Smooth muscle cell (in vitro differentiated cells): ENCODE measurements around the gene COL27A1. TPM values are rescaled to one million over a fixed set of nuclear protein-coding genes. Genes with fewer than 3 reads are reported as not detected.

Source experiments
- DNase-seq: peaks from one replicate; lab custom pipeline; 2025; ENCODE audit not compliant: unreplicated experiment; lab: John Stamatoyannopoulos, UW
- H2AFZ ChIP-seq: fragments of 200-600 bp; sonication (generic); 2 replicates; pipeline ENCODE4 v1.6.0; 2016; ENCODE audit warnings: antibody characterized with exemption, low read depth, mild to moderate bottlenecking
- H3F3A ChIP-seq: fragments of 200-600 bp; sonication (generic); 2 replicates; pipeline ENCODE4 v1.6.0; 2017; ENCODE audit warnings: antibody characterized with exemption, low read depth
- H3K27ac ChIP-seq: fragments of 200-600 bp; sonication (generic); 2 replicates; pipeline ENCODE4 v1.5.1; 2016; ENCODE audit warnings: low read depth, mild to moderate bottlenecking
- H3K27me3 ChIP-seq: fragments of 200-600 bp; sonication (generic); 2 replicates; pipeline ENCODE4 v1.6.1; 2016; ENCODE audit warnings: low read depth, mild to moderate bottlenecking
- H3K36me3 ChIP-seq: fragments of 200-600 bp; sonication (generic); 2 replicates; pipeline ENCODE4 v1.5.1; 2016; ENCODE audit warnings: low read depth
- H3K4me1 ChIP-seq: fragments of 200-600 bp; sonication (generic); 2 replicates; pipeline ENCODE4 v1.5.1; 2016; ENCODE audit warnings: low read depth
- H3K4me2 ChIP-seq: fragments of 200-600 bp; sonication (generic); 2 replicates; pipeline ENCODE4 v1.6.0; 2016; ENCODE audit warnings: mild to moderate bottlenecking
- H3K4me3 ChIP-seq: fragments of 200-600 bp; sonication (generic); 2 replicates; pipeline ENCODE4 v1.5.1; 2016; ENCODE audit warnings: mild to moderate bottlenecking
- H3K79me2 ChIP-seq: fragments of 200-600 bp; sonication (generic); 2 replicates; pipeline ENCODE4 v1.6.0; 2016; ENCODE audit warnings: low read depth, mild to moderate bottlenecking
- H3K9ac ChIP-seq: fragments of 200-600 bp; sonication (generic); 2 replicates; pipeline ENCODE4 v1.6.0; 2016; ENCODE audit warnings: low read depth
- H3K9me3 ChIP-seq: fragments of 200-600 bp; sonication (generic); replicated peaks from 2 replicates; pipeline ENCODE4 v1.5.1; 2016; ENCODE audit warnings: low read depth
- H4K20me1 ChIP-seq: fragments of 200-600 bp; sonication (generic); 2 replicates; pipeline ENCODE4 v1.6.0; 2016; ENCODE audit warnings: low read depth
- WGBS: methylation state at CpG from one replicate; pipeline ENCODE4 v1.1.7; 2016; ENCODE audit warnings: low lambda C conversion rate; 5-methylcytosine and 5-hydroxymethylcytosine counted together
- polyA plus RNA-seq: library from polyadenylated mRNA; unstranded; fragments of >200 nt; fragmentation: Nextera tagmentation; extraction: Ambion mirVana; gene quantifications from 2 replicates; pipeline ENCODE4 v1.2.1, GENCODE V29; 2016
- total RNA-seq: library from RNA; depleted of rRNA; stranded (reverse); fragments of >200 nt; gene quantifications from 2 replicates; pipeline ENCODE4 v1.2.3, GENCODE V29; 2014
- TF ChIP-seq, protein P1 (sequence below): fragments of 200-600 bp; sonication (generic); IDR thresholded peaks from 2 replicates; pipeline ENCODE4 v1.5.1; 2017; ENCODE audit warnings: borderline replicate concordance, mild to moderate bottlenecking, antibody characterized with exemption; ENCODE audit not compliant: insufficient read depth, poor library complexity, severe bottlenecking

The COL27A1 gene
- total and polyA plus RNA-seq, 2 experiments from 2014 or later: 18.1 to 19.9 TPM

DNA sequence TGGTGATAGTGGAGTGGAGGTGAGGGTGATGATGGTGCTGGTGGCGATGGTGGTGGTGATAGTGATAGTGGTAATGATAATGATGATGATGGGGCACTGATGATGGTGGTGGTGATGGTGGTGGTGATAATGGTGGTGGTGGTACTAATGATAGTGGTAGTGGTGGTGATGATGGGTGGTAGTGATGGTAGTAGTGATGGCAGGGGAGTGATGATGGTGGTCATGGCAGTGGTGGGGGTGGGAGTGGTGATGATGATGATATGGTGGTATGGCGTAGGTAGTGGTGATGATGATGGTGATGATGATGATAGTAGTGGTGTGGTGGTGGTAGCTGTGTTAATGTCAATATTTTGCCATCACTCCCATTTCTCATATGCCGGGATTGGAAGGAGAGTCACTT, 123.0 kb downstream of the COL27A1 start:
- Histone ChIP-seq H2AFZ (no peak overlapping the region), H3K79me2 (no peaks in the 10 kb centered on the region), H3K9ac (peak overlapping the region; percentile 77), H3K27ac (peak overlapping the region; percentile 96), H3K4me1 (peaks cover 3% of the 10 kb centered on the region), H3K27me3 (no peaks in the 10 kb centered on the region), H3K4me3 (no peak overlapping the region), H3F3A (peaks cover 28% of the 10 kb centered on the region), H3K36me3 (no peaks in the 10 kb centered on the region), H4K20me1 (no peaks in the 10 kb centered on the region), H3K4me2 (peak overlapping the region; percentile 11), H3K9me3 (no peaks in the 10 kb centered on the region)
- TF ChIP-seq, protein P1, sequence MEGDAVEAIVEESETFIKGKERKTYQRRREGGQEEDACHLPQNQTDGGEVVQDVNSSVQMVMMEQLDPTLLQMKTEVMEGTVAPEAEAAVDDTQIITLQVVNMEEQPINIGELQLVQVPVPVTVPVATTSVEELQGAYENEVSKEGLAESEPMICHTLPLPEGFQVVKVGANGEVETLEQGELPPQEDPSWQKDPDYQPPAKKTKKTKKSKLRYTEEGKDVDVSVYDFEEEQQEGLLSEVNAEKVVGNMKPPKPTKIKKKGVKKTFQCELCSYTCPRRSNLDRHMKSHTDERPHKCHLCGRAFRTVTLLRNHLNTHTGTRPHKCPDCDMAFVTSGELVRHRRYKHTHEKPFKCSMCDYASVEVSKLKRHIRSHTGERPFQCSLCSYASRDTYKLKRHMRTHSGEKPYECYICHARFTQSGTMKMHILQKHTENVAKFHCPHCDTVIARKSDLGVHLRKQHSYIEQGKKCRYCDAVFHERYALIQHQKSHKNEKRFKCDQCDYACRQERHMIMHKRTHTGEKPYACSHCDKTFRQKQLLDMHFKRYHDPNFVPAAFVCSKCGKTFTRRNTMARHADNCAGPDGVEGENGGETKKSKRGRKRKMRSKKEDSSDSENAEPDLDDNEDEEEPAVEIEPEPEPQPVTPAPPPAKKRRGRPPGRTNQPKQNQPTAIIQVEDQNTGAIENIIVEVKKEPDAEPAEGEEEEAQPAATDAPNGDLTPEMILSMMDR: no peak
- WGBS: 70% methylated on average over 3 of the region's 3 CpGs
- no peak for DNase-seq

DNA sequence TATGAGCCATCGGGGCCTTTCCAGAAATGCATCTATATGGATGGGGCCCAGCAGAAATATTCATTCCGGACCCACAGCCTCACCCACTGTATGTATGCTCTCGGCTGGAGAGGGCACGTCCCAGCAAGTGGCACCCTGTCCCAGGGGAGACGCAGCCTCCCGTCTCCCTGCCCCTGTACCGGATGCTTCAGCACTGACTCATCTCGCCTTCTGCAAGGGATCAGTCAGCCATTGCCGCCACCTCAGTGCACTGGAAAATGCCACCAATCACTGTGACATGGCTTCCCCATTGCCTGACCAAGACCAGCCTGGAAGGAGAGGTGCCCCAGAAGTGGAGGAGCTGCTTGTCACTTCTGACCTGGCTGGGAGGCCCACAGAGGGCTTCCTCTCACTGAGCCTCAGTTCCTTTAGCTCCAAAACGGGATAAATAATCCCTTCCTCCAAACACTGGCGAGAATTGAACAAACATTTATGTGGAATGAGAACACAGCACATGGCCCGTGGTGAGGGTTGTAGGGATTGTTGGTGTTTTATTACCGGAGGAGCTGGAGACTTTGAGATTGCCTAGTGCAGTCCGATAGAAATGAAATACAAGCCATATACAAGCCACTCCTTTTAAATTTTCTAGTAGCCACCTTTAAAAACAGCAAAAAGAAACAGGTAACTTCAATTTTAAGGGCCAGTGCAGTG, 123.7 kb downstream of the COL27A1 start:
- peak overlapping the region; percentile 11 for H3K4me2 ChIP-seq
- H3K27me3 ChIP-seq: no peaks in the 10 kb centered on the region
- WGBS: 16% methylated on average over 14 of the region's 14 CpGs
- TF ChIP-seq, protein P1: no peak
- peaks cover 28% of the 10 kb centered on the region for H3F3A ChIP-seq
- H3K27ac ChIP-seq: peak overlapping the region; percentile 96
- no peaks in the 10 kb centered on the region for H4K20me1 ChIP-seq
- peak overlapping the region; percentile 34 for H3K9ac ChIP-seq
- no peaks in the 10 kb centered on the region for H3K79me2 ChIP-seq
- H3K36me3 ChIP-seq: no peaks in the 10 kb centered on the region
- H3K4me1 ChIP-seq: peaks cover 3% of the 10 kb centered on the region
- DNase-seq: peak; percentile 17
- no peak overlapping the region for H2AFZ ChIP-seq
- no peak overlapping the region for H3K4me3 ChIP-seq
- H3K9me3 ChIP-seq: no peaks in the 10 kb centered on the region

DNA sequence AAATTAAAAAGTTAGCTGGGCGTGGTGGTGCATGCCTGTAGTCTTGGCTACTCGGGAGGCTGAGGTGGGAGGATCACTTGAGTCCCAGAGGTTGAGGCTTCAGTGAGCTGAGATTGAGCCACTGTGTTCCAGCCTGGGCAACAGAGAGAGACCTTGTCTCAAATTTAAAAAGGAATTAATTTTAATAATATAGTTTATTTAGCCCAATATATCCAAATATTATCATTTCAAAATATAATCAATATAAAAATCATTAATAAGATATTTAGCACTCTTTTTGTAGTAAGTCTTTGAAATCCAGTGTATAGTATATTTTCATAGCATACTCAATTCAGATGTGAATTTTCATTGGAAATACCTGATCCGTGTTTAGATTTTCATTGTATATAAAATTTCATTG, 124.4 kb downstream of the COL27A1 start:
- H3K4me1 ChIP-seq: peaks cover 3% of the 10 kb centered on the region
- no peak overlapping the region for H2AFZ ChIP-seq
- H3K79me2 ChIP-seq: no peaks in the 10 kb centered on the region
- H3F3A ChIP-seq: peaks cover 28% of the 10 kb centered on the region
- no peaks in the 10 kb centered on the region for H4K20me1 ChIP-seq
- no peaks in the 10 kb centered on the region for H3K27me3 ChIP-seq
- H3K4me2 ChIP-seq: peak overlapping the region; percentile 11
- no peaks in the 10 kb centered on the region for H3K9me3 ChIP-seq
- no peak for DNase-seq
- peak overlapping the region; percentile 96 for H3K27ac ChIP-seq
- H3K9ac ChIP-seq: peak overlapping the region; percentile 34
- H3K36me3 ChIP-seq: no peaks in the 10 kb centered on the region
- H3K4me3 ChIP-seq: no peak overlapping the region
- TF ChIP-seq, protein P1: no peak
- WGBS: 97% methylated on average over 3 of the region's 3 CpGs
